Measurements from ENCODE around the gene TIMM50.
A peak's percentile ranks its signal among the peaks of the same experiment; 100 is the strongest.

TIMM50 gene

GRCh38 chr19:39500543-39500942 is 19.9 kb downstream of the TIMM50 start:
- no peak for DNase-seq (ENCODE audit: low read depth in 2 of 2)

DNA sequence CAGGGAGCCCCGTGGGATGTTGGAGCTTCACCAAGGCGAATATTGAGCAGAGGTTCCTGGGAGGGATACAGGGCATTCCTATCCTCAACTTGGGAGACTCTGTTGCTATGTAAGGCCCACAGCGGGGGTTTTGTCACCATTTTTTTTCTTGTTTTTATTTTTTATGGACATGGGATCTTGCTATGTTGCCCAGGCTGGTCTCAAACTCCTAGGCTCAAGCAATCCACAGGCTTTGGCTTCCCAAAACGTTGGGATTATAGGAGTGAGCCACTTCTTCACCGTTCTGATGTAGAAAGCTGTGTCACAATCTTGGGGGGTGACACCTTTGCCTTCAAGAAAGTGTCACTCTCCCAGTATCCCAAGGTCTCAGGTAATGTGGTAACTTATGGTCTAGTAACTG is 20.7 kb downstream of the TIMM50 start:
- no peak for DNase-seq (ENCODE audit: low read depth in 2 of 2)

- peak; percentile 55 to 65 for DNase-seq (ENCODE audit: low read depth in 2 of 2)
Observed at GRCh38 chr19:39502640-39503417, 22.2 kb downstream of the TIMM50 start.

GRCh38 chr19:39506598-39506943 is 25.9 kb downstream of the TIMM50 start:
- no peak for DNase-seq (ENCODE audit: low read depth in 2 of 2)

DNA sequence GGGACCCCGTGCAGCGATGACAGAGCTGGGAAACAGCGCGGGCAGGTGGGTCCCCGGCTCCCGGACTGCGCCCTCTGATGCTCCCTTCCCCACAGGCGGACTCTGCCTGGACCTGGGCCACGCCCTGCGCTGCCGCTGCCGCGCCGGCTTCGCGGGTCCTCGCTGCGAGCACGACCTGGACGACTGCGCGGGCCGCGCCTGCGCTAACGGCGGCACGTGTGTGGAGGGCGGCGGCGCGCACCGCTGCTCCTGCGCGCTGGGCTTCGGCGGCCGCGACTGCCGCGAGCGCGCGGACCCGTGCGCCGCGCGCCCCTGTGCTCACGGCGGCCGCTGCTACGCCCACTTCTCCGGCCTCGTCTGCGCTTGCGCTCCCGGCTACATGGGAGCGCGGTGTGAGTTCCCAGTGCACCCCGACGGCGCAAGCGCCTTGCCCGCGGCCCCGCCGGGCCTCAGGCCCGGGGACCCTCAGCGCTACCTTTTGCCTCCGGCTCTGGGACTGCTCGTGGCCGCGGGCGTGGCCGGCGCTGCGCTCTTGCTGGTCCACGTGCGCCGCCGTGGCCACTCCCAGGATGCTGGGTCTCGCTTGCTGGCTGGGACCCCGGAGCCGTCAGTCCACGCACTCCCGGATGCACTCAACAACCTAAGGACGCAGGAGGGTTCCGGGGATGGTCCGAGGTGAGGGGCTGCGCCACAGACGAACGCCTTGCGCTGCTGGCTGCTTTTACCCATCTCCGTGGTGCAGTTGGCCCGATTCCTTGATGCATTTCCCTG is 26.5 kb downstream of the TIMM50 start:
- peak; percentile 30 to 53 for DNase-seq (ENCODE audit: low read depth in 2 of 2)

GRCh38 chr19:39507715-39508364 is 27.2 kb downstream of the TIMM50 start:
- DNase-seq (ENCODE audit: low read depth in 2 of 2): no peak

DNA sequence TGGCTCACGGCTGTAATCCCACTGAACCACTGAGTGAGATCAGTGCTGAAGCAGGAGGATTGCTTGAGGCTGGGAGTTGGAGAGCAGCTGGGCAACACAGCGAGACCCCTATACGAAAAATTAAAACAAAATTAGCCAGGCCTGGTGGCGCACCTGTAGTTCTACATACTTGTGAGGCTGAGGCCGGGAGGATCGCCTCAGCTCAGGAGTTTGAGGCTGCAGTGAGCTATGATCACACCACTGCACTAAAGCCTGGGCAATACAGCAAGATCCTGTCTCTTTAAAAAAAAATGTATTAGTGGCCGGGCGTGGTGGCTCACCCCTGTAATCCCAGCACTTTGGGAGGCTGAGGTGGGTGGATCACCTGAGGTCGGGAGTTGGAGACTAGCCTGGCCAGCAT is 28.0 kb downstream of the TIMM50 start:
- DNase-seq (ENCODE audit: low read depth in 2 of 2): no peak

DNA sequence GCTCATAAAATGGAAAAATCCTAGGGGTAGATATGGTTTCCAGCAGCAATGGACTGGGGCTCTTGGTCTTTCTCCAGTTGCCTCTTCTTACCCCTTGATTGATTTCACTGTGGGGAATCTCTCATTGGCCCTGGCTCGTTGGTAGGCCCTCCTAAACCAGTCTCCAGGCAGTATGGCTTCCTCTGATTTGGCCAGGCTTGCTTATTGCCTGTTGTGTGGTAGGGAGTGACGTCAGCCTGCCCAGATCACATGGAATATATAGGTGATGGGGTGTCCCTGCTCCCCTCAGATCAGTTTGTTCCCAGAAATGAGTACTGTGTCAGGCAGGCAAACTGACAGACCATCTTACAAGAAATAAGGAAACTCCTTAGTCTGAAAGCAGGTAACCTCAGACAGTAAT is 28.6 kb downstream of the TIMM50 start:
- no peak for DNase-seq (ENCODE audit: low read depth in 2 of 2)

DNA sequence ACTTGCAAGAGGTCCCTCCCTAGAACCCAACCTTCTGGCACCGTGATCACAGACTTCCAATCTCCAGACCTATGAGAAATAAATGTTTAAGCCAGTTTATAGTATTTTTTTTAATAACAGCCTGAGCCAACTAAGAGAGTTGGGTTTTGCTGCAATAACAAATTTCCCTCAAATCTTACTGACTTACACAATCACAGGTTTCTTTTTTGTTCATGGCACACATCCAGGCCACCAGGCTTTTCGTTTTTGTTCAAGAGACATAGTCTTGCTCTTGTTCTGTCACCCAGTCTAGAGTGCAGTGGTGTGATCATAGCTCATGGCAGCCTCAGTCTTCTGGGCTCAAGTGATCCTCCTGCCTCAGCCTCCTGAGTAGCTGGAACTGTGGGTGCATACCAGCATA is 32.4 kb downstream of the TIMM50 start:
- DNase-seq (ENCODE audit: low read depth in 2 of 2): no peak

DNA sequence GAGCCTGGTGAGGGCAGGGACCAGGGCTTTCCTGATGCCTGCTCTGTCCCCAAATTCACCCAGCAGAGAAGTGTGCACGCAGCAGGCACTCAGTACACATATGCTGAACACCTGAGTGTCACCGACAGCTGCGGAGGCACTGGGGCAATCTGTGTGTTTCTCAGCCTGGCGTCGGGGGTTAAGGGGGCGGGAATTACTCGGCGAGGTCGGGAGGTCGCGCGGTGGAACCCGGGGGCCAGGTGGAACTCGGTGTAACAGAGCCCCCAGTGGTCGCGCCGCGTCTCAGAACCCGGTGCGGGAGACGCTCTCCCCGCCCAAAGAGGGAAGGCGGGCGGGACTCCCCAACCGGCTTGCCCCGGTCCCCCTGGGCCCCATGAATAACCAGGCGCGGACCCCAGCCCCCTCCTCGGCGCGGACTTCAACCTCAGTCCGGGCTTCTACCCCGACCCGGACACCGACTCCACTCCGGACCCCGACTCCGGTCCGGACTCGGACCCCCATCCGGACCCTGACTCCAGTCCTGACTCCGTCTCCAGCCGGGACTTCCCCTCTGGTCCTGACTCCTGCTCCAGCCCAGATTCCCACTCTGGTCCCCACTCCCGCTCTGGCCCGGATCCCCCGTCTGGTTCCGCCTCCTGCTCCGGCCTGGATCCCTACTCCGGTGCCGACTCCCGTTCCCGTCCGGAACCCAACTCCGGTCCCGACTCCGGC is 34.4 kb downstream of the TIMM50 start, which contains the start of gene SELENOV:
TSS of gene SELENOV (plus strand) at position 300 of the 711 bp plus-strand sequence. CDS start at position 374, 74 bp downstream.
- no peak for DNase-seq (ENCODE audit: low read depth in 2 of 2)

DNA sequence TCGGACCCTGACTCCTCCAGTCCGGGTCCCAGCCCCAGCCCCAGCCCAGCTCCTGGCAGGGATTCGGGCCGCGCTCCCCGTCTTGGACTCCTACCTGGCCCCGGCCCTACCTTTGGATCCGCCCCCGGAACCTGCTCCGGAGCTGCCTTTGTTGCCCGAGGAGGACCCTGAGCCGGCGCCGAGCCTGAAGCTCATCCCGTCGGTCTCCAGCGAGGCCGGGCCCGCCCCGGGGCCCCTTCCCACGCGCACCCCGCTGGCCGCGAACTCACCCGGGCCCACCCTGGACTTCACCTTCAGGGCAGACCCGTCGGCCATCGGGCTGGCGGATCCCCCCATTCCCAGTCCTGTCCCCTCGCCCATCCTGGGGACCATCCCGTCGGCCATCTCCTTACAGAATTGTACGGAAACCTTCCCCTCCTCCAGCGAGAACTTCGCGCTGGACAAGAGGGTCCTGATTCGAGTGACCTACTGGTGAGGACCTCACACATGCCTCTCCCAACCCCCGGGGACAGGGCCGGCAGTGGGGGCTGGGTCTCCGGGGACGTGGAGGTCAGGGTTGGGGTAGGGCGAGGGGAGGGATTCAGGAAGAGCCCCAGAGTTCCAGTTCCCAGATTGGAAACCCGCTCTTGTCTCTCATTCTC is 35.0 kb downstream of the TIMM50 start:
- DNase-seq (ENCODE audit: low read depth in 2 of 2): no peak

GRCh38 chr19:39516270-39516669 is 35.6 kb downstream of the TIMM50 start:
- DNase-seq (ENCODE audit: low read depth in 2 of 2): no peak

- DNase-seq (ENCODE audit: low read depth in 2 of 2): no peak
Observed at GRCh38 chr19:39517432-39517831, 36.8 kb downstream of the TIMM50 start.

DNA sequence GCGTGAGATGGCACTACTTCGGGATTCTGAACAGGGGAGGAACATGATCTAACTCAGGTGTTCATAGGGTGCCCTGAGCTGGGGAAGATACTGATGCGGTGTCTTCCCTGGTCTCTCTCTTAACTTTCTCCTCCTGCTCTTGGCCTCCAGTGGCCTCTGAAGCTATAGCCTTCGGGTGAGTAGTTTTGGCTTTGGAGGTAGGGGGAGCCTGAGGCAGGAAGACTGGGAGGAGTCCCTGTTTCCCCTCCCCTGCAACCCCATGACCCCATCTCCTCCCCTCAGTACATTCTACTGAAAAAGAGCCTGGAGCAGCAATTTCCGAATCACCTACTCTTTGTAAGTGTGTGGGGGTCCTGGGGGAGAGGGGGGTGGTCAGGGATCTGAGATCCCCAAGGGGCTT is 37.8 kb downstream of the TIMM50 start:
- no peak for DNase-seq (ENCODE audit: low read depth in 2 of 2)

GRCh38 chr19:39518975-39519374 is 38.3 kb downstream of the TIMM50 start:
- DNase-seq (ENCODE audit: low read depth in 2 of 2): no peak

GRCh38 chr19:39520541-39521484 is 40.2 kb downstream of the TIMM50 start:
- no peak for DNase-seq (ENCODE audit: low read depth in 2 of 2)

DNA sequence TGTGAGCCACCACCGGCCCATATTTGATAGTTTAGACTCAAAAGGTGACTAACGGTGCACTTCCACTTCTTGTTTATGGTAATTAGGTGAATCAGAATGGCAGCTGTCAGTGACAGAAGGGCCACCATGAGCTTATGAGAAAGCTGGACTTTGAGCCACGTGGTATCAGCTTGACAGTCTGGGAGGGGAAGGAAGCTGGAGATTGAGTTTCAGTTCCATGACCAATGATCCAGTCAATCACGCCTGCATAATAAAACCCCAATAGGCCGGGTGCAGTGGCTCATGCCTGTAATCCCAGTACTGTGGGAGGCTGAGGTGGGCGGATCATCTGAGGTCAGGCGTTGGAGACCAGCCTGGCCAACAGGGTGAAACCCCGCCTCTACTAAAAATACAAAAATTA is 43.9 kb downstream of the TIMM50 start:
- no peak for DNase-seq (ENCODE audit: low read depth in 2 of 2)

GRCh38 chr19:39525205-39525604 is 44.6 kb downstream of the TIMM50 start:
- DNase-seq (ENCODE audit: low read depth in 2 of 2): no peak

GRCh38 chr19:39531834-39532232 is 51.2 kb downstream of the TIMM50 start:
- no peak for DNase-seq (ENCODE audit: low read depth in 2 of 2)

DNA sequence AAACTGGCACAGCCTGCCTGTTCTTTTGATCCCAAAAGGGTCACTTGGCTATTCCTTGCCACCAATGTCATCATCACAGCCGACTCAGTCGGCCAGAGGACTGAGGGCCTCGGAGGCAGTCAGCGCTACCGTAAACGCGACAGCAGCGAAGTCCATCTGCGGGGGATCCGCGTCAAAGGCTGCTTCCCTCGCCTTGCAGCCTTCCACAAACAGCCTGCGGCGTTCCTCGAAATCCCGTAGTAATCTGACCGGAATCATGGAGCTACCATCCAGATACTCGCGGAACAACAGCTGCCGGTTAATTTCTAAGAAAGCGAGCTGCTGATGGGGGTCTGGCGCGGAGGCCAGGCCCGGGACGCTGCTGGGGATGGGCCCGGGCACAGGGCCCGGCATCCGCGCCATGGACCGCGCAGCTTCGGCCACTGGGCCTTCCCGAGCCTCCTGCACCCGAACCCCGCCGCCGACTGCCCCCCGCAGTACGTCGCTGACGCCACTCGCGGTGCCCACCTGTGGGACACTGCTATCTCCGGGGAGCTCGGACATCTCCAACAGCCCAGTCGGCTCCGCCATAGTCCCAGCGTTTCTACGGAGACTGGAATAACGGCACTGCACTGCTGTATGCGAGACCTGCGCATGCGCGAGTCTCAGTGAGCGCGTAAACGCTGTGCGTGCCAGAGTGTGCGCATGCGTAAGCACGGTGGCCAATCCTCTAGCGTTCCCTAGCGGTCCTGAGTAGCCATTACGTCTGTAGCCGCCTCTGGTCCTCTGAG is 51.8 kb downstream of the TIMM50 start, which contains the start of gene EID2B:
TSS of gene EID2B (minus strand) at position 620 of the 770 bp plus-strand sequence. CDS start at position 570, 50 bp downstream.
- DNase-seq (ENCODE audit: low read depth in 2 of 2): peak; percentile 91 to 92

Data from stimulated activated CD4-positive, alpha-beta T cell treated with anti-CD3 and anti-CD28 coated beads, Interleukin-12 subunit alpha, Interleukin-12 subunit beta, amount 100 ng/mL, for 24 hours (primary cell).